OCI-LY7 (cell line): Measurements from ENCODE around the gene PCDHGA2. TPM values are rescaled to one million over a fixed set of nuclear protein-coding genes. Genes with fewer than 3 reads are reported as not detected.

ENCODE experiments used
- BruUV-seq: library from RNA; stranded (reverse); fragments of 400-500 nt; replicated peaks from 2 replicates; lab custom pipeline; 2021; lab: Mats Ljungman, UMichigan
- CTCF ChIA-PET: fragments of 300-600 bp; sonication (Branson Sonifier 250); formaldehyde crosslinking; loops from one replicate; lab custom pipeline; 2022; ENCODE audit warnings: antibody characterized with exemption; ENCODE audit not compliant: unreplicated experiment; lab: Charles Lee
- POLR2A ChIA-PET: fragments of 300-600 bp; sonication (Branson Sonifier 250); formaldehyde crosslinking; loops from one replicate; lab custom pipeline; 2022; ENCODE audit warnings: antibody characterized with exemption; lab: Charles Lee
- DNase-seq: peaks from one replicate; pipeline ENCODE4 v3.0.0-alpha.2; 2015; ENCODE audit warnings: low spot score
- H2AFZ ChIP-seq: fragments of 200-600 bp; sonication (generic), shearing (Covaris generic); 2 replicates; pipeline ENCODE4 v1.6.1; 2014; ENCODE audit warnings: mild to moderate bottlenecking, antibody characterized with exemption, low read length, moderate library complexity
- H3K27ac ChIP-seq: fragments of 200-600 bp; sonication (generic); 2 replicates; pipeline ENCODE4 v1.5.1; 2014; ENCODE audit warnings: mixed run types, low read depth, mild to moderate bottlenecking, moderate library complexity, low read length, inconsistent platforms; ENCODE audit not compliant: poor library complexity, severe bottlenecking
- H3K36me3 ChIP-seq: fragments of 200-600 bp; sonication (generic); 2 replicates; pipeline ENCODE4 v1.6.1; 2014; ENCODE audit warnings: mild to moderate bottlenecking, antibody characterized with exemption, low read length, moderate library complexity, mixed read lengths; ENCODE audit not compliant: insufficient read depth
- H3K4me1 ChIP-seq: fragments of 200-600 bp; sonication (generic); 2 replicates; pipeline ENCODE4 v1.5.1; 2014; ENCODE audit warnings: mild to moderate bottlenecking, low read length; ENCODE audit not compliant: insufficient read depth, poor library complexity, severe bottlenecking
- H3K4me2 ChIP-seq: fragments of 200-600 bp; sonication (generic); 2 replicates; pipeline ENCODE4 v1.6.1; 2014; ENCODE audit warnings: mild to moderate bottlenecking, low read length
- H3K4me3 ChIP-seq: fragments of 200-600 bp; sonication (generic); 2 replicates; pipeline ENCODE4 v1.5.1; 2014; ENCODE audit warnings: mild to moderate bottlenecking, low read depth, low read length; ENCODE audit not compliant: poor library complexity, severe bottlenecking
- H3K79me2 ChIP-seq: fragments of 200-600 bp; sonication (generic); 2 replicates; pipeline ENCODE4 v1.6.1; 2016; ENCODE audit warnings: low read depth, mild to moderate bottlenecking, low read length, moderate library complexity, mixed read lengths; ENCODE audit not compliant: insufficient read depth
- H3K9me2 ChIP-seq: fragments of 200-600 bp; sonication (generic); 2 replicates; pipeline ENCODE4 v1.6.1; 2016; ENCODE audit warnings: mild to moderate bottlenecking, low read length, mixed read lengths; ENCODE audit not compliant: insufficient read depth
- H3K9me3 ChIP-seq: fragments of 200-600 bp; sonication (generic); 2 replicates; pipeline ENCODE4 v1.6.1; 2014; ENCODE audit warnings: mild to moderate bottlenecking, mixed run types, low read length, mixed read lengths
- H4K20me1 ChIP-seq: fragments of 200-600 bp; sonication (generic); 2 replicates; pipeline ENCODE4 v1.6.1; 2014; ENCODE audit warnings: mild to moderate bottlenecking, antibody characterized with exemption, low read length, moderate library complexity, mixed read lengths; ENCODE audit not compliant: insufficient read depth
- CTCF ChIP-seq: fragments of 200-600 bp; sonication (generic); conservative IDR thresholded peaks from 2 replicates; pipeline ENCODE4 v1.5.1; 2014; ENCODE audit warnings: mild to moderate bottlenecking, antibody characterized with exemption, low read length, moderate library complexity, mixed read lengths
- EZH2phosphoT487 ChIP-seq: fragments of 200-600 bp; sonication (generic); IDR thresholded peaks from 2 replicates; pipeline ENCODE4 v1.6.1; 2018; ENCODE audit warnings: low read depth, borderline replicate concordance, mild to moderate bottlenecking, mixed run types, antibody characterized with exemption, low read length, moderate library complexity, mixed read lengths
- intact Hi-C: fragments of 100-400 bp; cut with micrococcal nuclease; formaldehyde crosslinking; loops from one replicate; pipeline ENCODE4 v1.10.0; 2022; ENCODE audit not compliant: unreplicated experiment
- total RNA-seq, 2 experiments: library from RNA; depleted of rRNA in 1 of 2; stranded (reverse); fragments of >200 nt in 1 of 2; shearing (Covaris generic) in 1 of 2; gene quantifications; 2 replicates each; pipeline ENCODE4 v1.2.3, GENCODE V29; 2014 to 2022

The PCDHGA2 gene
- total RNA-seq, 2 experiments from 2014 or later: 0.19 to 0.74 TPM

GRCh38 chr5:141320225-141321169 is 18.1 kb upstream of the PCDHGA2 start, which contains the start of gene TAF7:
Gene TAF7, minus strand, starts transcription at chr5:141320784. Its CDS starts 740 bp downstream, at chr5:141320044.
- POLR2A ChIA-PET: interaction anchor here (0.6 to 3.2 kb wide), 23 partner anchors 9 to 1036 kb away, joined by 3 to 29 read pairs (median 4); partner anchors contain the start of genes PCDHGA1, PCDHGA2 and RNF14

GRCh38 chr5:141322261-141322660 is 16.3 kb upstream of the PCDHGA2 start:
- intact Hi-C loops: loop anchor here (10.0 kb wide), 1 partner anchor 783 kb away; the partner anchor contains the start of gene NDFIP1
- Histone ChIP-seq H4K20me1 (no peaks in the 10 kb centered on the region), H3K9me2 (no peaks in the 10 kb centered on the region), H3K4me2 (0 out of 2 replicates have a peak overlapping the region, but pooled peaks have one; percentile 0), H3K27ac (no peak overlapping the region), H3K4me1 (peaks cover 34% of the 10 kb centered on the region), H3K36me3 (peaks cover 31% of the 10 kb centered on the region), H3K9me3 (peaks cover 31% of the 10 kb centered on the region), H3K4me3 (no peak overlapping the region), H3K79me2 (peaks cover 41% of the 10 kb centered on the region), H2AFZ (no peak overlapping the region)
- no peak for DNase-seq
- no peak for TF ChIP-seq CTCF
- TF ChIP-seq EZH2phosphoT487: no peak
- CTCF ChIA-PET: no interaction called here
- POLR2A ChIA-PET: interaction anchor here (0.7 kb wide), 2 partner anchors 10 to 75 kb away, joined by 3 read pairs; no protein-coding TSS in a partner anchor
- no TSS peak for BruUV-seq

More at GRCh38 chr5:141320225-141321169, 18.1 kb upstream of the PCDHGA2 start, which contains the start of gene TAF7:
- peak; percentile 97 for DNase-seq
- intact Hi-C loops: loop anchor here (10.0 kb wide), 1 partner anchor 784 kb away; the partner anchor contains the start of gene NDFIP1
- H3K4me1 ChIP-seq: peaks cover 34% of the 10 kb centered on the region
- H3K4me3 ChIP-seq: peak within 1 kb of the TSS; percentile 96
- H2AFZ ChIP-seq: peak within 1 kb of the TSS; percentile 83
- H4K20me1 ChIP-seq: no peaks in the 10 kb centered on the region
- H3K4me2 ChIP-seq: peak within 1 kb of the TSS; percentile 79
- H3K79me2 ChIP-seq: peaks cover 58% of the 10 kb centered on the region
- peaks cover 49% of the 10 kb centered on the region for H3K36me3 ChIP-seq
- TSS peak; percentile 83 for BruUV-seq
- CTCF ChIA-PET: interaction anchor here (0.6 to 2.0 kb wide), 10 partner anchors 9 to 237 kb away, joined by 3 to 5 read pairs (median 3); partner anchors contain the start of genes PCDHGA1 and PCDHGA3
- H3K27ac ChIP-seq: peak within 1 kb of the TSS; percentile 85
- H3K9me2 ChIP-seq: no peaks in the 10 kb centered on the region
- H3K9me3 ChIP-seq: peaks cover 45% of the 10 kb centered on the region
- TF ChIP-seq CTCF: peak; percentile 96
- TF ChIP-seq EZH2phosphoT487: no peak
